DMS 273 treated with DMSO at 0.1 percent for 48 hours (cell line): ENCODE measurements around the gene NDUFA12.
"Not testable (repeated sequence)": the region's sequence is repeated elsewhere in the genome, so short reads cannot be mapped to it uniquely, and the experiment has no call there.

Source experiments
- DNase-seq: peaks from one replicate; lab custom pipeline; 2025; lab: John Stamatoyannopoulos, UW

The NDUFA12 gene

DNA sequence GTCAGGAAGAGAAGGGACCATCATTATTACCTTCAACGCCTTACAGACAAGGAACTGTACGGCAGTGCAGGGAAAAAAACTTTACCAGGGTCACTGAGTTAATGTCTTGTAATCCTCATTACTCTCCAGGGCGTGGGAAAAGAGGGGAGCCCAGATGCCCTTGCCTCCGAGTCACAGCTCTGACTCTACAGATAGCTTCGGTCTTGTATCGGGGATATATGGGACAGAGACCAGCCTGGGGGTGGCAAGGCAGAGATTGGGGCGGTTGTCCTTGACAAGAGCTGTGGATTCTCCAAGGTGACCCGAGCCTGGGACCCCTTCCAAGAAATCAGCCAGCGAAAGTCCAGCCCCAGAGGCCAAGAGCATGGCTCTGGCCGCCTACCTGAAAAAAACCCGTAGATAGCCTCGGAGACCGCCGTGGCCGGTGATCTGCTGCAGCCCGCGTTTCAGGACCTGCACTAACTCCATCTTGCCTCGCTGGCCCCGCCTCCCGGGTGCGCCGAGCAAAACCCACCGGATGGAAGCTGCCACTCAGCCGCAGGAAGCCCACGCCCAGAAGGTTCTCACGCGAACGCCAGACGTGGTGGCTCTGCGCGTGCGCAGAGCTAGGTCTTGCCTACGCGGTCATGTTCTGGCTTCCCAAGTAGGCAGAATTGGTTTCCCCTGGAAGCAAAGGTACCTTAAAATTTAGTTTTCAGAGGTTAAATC is at the start of gene NDUFA12:
NDUFA12 (minus strand) TSS at position 485 of the 708 bp plus-strand sequence; CDS start at position 468, 17 bp downstream.
- peak; percentile 84 for DNase-seq

DNA sequence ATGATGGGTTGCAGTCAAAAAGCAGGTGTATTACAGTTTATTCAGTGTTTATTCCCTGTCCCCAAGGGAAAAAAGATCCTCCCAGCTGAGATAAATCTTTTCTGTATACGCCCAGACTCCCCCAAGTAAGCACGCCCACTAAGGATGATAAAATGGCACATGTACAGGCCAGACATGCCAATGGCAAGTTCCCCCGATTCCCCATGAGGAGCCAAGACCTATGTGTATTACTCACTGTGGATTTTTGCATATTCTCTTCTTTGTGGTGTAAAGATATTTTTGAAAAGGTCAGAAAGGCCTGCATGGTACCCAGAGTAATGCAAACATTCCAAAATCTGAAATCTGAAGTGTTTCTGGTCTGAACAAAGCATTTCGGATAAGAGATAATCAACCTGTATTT is 47.7 kb upstream of the NDUFA12 start:
- DNase-seq: no peak

DNA sequence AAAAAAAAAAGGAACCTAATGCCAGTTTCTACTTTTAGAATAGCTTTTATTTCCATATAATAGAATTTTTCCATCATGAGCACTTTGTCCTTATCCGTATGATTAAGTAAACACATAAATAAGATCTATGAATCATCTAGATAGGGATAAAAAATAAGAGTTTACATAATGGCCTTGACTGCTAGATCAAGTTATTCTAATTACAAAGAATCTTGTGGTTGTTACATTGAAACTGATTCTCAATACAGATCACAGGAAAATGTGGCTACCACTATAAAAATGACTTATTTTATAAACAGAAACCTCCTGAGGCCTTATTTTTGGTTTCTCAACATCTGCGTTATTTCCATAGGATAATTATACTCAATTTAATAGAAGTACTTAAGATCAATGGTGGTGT is 34.4 kb upstream of the NDUFA12 start:
- DNase-seq: no peak

DNA sequence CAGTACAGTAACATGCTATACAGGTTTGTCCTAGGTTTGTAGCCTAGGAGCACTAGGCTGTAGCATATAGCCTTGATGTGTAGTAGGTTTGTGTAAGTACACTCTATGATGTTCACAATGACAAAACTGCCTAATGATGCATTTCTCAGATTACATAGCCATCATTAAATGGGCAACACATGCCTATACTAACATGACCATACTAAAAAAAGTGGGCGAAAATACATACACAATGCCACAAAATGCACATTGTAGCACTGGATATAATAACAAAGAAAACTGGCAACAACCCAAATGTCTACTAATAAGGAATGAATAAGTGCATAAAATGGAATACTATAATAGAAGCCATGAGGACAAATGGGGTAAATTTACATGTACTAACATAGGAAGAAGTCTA is 31.3 kb upstream of the NDUFA12 start:
- no peak for DNase-seq

DNA sequence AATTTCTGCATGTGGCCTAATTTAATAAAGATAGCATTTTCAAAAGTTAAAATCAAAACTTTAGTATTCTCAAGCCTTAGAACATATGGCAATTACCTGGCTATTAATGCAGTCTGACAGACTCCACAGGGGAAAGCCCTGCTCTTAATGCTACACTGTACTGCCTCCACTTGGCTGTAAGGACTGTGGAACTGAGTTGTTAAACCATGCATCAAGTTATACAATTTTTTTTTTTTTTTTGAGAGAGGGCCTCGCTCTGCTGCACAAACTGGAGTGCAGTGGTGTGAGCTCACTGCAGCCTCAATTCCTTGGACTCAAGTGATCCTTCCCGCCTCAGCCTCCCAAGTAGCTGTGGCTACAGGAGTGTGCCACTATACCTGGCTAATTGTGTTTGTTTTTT is 19.0 kb upstream of the NDUFA12 start:
- DNase-seq: no peak

DNA sequence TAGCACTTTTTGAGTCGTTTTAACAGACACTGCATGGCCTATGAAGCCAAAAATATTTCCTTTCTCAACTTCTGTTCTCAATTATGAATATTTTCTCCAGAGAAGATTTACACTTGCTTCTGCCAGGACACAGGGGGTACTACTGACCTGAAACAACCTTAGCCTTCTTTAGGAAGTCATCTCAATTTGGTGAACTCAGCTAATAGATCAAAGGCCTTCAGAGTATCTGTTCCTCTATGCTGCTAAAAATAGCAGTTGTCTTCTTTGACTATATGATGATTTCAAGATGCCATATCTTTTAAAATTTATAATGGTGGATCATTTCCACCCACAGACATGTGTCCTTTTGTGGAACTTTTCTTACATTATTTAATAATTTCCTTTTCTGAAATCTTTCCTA is 14.0 kb upstream of the NDUFA12 start:
- no peak for DNase-seq

DNA sequence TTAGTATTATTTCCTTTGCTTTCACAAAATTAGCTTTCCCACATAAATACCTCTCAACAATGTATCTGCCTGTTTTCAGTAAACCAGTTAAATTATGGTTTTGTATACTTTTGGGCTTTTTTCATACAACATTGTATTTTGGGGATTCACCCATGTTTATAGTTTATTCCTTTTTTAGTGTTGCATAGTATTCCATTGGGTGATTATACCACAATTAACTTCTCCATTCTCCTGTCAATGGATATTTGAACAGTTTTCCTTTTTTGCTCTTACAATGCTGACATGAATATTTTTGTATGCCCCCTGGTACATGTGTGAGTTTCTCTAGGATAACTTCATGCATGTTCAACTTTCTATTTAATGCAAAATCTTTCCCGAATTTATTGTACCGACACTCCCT is 12.6 kb upstream of the NDUFA12 start:
- no peak for DNase-seq

DNA sequence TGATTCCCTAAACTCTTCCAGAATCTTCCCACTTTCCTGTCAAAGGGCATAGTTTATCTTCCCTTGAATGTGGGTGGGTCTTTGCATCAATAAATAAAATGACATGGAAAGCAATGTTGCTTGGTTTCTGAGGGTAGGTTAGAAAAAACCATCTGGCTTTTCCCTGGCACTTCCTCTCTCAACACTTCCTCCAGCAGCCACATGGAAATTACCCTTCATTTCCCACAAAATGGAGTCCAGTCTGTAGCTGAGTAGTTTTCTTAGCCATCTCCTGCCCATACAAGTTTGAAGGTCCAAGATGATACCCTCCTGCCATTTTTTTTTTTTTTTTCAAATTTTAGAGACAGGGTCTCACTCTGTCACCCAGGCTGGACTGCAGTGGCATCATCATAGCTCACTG is 11.1 kb upstream of the NDUFA12 start:
- DNase-seq: no peak

DNA sequence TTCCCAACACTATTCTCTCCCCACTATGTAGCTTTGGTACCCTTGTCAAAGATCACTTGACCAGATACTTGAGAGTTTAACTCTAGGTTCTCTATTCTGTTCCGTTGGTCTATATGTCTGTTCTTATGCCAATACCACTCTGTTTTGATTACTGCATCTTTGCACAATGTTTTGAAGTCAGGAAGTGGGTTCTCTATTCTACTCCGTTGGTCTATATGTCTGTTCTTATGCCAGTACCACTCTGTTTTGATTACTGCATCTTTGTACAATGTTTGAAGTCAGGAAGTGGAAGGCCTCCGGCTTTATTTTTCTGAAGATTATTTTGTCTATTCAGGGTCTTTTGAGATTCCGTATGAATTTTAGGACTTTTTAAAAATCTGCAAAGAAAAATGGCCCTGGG is 2.7 kb upstream of the NDUFA12 start:
- no peak for DNase-seq

DNA sequence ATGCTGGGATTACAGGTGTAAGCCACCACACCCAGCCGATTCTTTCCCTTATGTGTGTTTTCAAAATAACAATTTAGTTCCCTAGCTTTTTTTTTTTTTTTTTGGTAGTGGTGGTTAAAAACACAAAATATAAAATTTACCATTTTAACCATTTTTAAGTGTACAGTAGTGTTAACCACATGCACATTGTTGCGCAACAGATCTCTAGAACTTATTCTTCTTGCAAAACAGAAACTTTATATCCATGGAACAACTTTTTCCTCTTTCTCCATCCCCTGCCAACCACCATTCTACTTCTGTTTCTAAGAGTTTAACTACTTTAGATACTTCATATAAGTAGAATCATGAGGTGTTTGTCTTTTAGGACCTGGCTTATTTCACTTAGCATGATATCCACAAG is 1.1 kb upstream of the NDUFA12 start:
- no peak for DNase-seq

DNA sequence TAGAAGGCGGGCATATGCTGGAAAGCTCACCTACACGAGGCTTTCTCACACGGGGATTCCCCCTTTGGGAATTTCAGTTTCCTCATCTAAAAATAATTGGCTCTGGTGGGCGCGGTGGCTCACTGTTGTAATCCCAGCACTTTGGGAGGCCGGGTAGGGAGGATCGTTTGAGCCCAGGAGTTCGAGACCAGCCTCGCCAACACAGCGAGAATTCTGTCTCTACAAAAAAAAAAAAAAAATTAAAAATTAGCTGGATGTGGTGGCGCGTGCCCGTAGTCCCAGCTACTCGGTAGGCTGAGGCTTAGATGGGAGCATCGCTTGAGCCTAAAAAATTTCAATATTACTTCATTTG is 400 bp upstream of the NDUFA12 start:
- no peak for DNase-seq

DNA sequence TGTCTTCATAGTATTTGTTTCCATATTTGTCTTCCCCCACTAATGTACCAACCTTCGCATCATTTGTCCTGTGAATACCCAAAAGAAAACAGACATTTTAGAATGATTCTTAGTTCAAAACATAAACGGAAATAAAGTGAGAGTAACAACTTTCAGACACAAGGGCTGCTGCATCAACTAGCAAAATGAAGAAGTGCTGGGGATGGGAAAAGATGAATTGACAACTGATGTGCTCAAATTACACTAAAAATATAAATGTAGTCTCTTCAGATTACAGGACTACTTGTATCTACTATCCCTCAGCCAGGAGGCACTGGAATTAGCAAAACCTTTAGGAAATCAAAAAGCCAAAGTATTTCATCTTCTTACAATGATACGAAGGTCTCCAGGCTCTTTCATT is 743 bp downstream of the NDUFA12 start:
- no peak for DNase-seq

DNA sequence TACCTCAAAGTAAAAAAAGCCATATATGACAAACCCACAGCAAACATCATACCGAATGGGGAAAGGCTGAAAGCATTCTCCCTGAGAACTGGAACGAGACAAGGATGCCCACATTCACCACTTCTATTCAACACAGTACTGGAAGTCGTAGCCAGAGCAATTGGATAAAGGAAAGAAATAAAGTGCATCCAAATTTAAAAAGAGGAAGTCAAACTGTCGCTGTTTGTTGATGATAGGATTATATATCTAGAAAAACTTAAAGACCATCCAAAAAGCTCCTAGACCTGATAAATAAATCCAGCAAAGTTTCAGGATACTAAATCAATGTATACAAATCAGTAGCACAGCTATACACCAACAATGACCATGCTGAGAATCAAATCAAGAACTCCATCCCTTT is 5.2 kb downstream of the NDUFA12 start:
- DNase-seq: no peak

DNA sequence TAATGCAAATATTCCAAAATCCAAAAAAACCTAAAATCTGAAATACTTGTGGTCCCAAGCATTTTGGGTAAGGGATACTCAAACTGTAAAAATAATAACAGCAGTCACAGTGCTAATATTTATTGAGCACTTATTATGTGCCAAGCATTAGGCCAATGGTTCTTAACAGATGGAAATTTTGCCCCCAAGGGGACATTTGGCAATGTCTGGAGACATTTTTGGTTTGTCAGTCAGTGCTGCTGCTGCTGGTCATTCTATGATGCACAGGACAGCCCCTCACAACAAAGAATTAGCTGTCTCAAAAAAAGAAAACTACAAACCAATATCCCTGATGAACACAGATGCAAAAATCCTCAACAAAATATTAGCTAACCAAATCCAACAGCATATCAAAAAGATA is 5.8 kb downstream of the NDUFA12 start:
- DNase-seq: no peak

DNA sequence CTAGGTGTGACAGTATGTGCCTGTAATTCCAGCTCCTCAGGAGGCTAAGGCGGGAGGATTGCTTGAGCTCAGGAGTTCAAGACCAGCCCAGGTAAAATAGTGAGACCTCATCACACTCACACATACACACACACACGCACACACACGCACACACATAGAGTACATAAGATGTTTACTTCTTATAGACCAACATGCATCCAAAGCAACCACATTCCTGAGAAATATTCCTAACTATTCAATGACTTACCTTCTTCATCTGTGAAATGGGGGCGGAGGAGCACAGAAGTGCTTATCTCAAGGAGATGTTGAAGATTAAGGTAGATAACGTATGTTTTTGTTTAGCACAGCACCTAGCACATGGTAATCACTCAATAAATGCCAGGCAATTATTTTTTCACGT is 6.4 kb downstream of the NDUFA12 start:
- no peak for DNase-seq

DNA sequence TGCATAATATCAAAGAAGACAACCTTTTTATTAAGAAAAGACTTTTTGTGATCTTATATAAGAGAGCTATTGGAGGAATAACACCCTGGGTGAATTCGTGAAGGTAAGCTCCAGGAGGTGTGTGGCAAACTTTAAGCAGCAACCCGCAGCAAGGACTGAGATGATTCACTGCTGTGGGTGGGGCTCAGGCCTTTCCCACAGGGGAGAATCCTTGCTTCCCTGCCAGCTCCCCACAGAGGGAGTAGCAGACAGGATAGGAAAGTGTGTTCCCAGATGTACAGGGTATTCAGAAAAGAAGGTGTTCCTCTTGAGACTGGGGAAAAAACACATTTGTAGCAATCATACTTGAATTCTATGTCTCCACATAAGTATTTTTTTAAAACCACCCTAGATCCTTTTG is 9.2 kb downstream of the NDUFA12 start:
- no peak for DNase-seq

DNA sequence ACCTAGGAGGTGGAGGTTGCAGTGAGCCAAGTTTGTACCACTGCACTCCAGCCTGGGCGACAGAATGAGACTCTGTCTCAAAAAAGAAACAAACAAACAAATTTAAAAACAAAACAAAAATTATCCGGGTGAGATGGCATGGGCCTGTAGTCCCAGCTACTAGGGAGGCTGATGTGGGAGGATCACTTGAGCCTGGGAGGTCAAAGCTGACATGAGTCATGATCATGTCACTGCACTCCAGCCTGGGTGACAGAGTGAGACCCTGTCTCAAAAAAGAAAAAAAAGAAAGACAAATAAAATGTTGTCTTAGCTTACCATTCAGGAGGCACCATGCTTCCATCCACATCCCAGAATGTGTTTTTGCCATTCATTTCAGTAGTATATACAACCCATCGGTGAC is 9.6 kb downstream of the NDUFA12 start:
- DNase-seq: not testable (repeated sequence)

DNA sequence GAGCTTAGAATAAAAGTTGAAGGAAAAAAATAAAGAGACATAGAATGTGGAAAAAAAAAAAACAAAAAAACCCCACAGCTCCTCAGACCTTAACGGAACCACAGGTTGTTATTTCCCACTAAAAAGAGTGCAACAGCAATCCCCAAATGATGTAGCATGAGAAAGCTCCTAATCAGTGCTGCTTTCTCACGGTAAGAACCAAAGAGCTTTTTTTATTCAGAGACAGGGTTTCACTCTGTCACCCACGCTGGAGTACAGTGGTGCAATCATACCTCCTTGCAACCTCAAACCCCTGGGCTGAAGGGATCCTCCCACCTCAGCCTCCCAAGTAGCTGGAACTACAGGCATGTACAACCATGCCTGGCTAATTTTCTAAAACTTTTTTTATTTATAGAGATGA is 13.3 kb downstream of the NDUFA12 start:
- no peak for DNase-seq

DNA sequence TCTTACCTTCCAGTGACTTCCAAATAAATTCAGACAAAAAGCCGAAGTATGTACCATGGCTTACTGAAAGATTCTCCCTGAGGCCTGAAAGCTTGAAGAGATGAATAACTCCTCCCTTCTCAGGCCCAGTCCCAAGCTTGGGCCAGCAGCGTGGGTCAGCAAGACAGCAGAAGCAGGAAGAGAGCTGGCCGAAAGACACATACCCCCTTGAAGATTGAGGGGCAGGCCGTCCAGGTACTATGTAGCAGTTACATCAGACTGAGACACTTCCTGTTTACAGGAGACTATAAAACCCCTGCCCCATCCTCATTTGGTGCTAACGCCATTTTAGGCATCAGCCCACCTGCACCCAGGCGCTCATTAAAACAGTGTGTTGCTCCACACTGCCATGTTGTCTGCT is 15.0 kb downstream of the NDUFA12 start:
- DNase-seq: no peak

DNA sequence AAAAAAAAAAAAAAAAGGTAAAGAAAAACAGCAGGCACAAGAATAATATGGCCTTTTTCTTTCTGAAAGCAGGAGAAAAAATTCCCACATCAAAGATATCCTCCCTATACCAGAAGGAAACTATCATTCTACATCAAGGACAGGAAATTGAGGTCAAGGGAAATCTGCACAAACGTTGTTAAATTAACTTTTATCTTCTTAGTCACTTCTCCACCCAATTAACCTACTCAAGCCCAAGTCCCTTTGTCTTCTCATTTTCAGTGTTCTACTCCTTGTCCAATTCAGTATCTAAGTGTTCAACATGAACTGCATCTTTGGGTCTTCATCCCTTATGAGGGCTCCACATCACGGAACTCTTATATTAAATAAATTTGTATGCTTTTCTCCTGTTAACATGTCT is 15.7 kb downstream of the NDUFA12 start:
- no peak for DNase-seq

DNA sequence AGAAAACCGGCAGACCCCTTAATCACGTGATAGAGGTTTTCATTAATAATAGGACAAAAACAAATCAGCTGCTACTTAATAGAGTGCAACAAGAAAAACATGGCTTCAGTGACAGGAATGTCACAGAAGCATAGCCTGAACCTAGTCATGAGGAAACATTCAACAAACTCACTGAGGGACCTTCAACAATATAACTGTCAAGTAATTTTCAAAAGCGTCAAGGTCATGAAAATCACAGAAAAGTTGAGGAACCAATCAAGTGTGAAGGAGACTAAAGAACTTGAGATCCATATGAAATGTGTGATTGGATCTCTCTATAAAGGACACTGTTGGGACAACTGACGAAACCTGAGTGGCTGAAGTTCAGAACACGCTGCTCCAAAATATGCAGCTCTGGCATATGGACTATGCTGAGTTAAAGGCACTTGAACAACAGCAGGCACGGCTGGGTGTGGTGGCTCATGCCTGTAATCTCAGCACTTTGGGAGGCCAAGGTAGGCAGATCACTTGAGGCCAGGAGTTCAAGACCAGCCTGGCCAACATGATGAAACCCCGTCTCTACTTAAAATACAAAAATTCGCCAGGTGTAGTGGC is 16.3 kb downstream of the NDUFA12 start:
- no peak for DNase-seq

DNA sequence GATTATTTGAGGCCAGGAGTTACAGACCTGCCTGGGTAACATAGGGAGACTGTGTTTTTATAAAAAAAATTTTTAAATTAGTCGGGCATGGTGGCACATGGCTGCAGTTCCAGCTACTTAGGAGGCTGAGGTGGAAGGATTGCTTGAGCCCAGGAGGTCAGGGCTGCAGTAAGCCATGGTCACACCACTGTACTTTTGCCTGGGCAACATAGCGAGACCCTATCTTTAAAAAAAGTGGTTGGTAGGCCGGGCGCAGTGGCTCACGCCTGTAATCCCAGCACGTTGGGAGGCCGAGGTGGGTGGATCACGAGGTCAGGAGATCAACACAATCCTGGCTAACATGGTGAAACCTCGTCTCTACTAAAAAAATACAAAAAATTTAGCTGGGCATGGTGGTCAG is 18.4 kb downstream of the NDUFA12 start:
- not testable (repeated sequence) for DNase-seq

DNA sequence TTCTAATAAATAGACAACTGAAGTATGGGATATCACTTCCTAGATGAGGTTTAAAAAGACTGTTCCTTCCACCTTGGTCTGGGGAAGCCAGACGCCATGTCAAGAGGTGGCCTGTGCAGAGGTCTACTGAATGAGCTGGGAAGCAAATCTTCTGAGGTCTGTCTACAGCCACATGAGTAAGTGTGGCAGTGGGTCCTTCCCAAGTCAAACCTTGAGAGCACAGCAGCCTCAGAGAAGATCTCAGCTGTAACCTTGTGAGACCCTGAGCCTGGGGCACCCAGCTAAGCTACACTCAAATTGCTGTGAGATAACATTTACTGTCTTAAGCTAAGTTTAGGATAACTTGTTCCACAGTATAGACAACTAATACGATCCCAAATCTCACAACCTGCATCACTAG is 20.2 kb downstream of the NDUFA12 start:
- no peak for DNase-seq

DNA sequence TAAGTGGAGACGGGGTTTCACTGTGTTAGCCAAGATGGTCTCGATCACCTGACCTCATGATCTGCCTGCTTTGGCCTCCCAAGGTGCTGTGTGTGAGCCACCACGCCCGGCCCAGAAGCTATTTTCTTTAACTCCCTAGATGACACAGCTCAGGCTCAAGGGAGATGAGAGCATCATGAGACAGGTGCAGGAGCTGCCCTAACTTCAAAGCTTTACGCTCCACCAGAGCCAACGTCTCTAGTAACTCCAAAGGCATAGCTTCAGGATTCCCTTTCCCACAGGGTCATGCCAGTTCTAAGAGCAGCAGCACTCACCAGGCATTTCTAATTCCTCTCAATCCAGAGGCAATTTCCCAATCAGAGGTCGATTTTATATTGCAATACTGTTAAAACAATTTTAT is 21.0 kb downstream of the NDUFA12 start:
- DNase-seq: no peak
